Colonic mucosa (tissue), 4 donors: Measurements from ENCODE around the gene DNALI1. TPM values are rescaled to one million over a fixed set of nuclear protein-coding genes. Genes with fewer than 3 reads are reported as not detected.

Experiments
- DNase-seq: peaks from one replicate; pipeline ENCODE4 v3.0.0-alpha.2; 2020
- H3K27ac ChIP-seq: fragments of 200-600 bp; one replicate; pipeline ENCODE4 v1.8.0; 2021
- H3K27me3 ChIP-seq: fragments of 200-600 bp; one replicate; pipeline ENCODE4 v1.8.0; 2021
- H3K36me3 ChIP-seq: fragments of 200-600 bp; one replicate; pipeline ENCODE4 v1.8.0; 2021
- H3K4me1 ChIP-seq: fragments of 200-600 bp; one replicate; pipeline ENCODE4 v1.8.0; 2021; ENCODE audit warnings: mild to moderate bottlenecking
- H3K4me3 ChIP-seq: fragments of 200-600 bp; one replicate; pipeline ENCODE4 v1.8.0; 2021
- H3K9ac ChIP-seq, 2 donors: one replicate each; pipeline ENCODE4 v1.7.0; 2013; ENCODE audit warnings: control low read depth in 2 of 2, low read depth in 2 of 2, low read length in 2 of 2
- H3K9me3 ChIP-seq: fragments of 200-600 bp; one replicate; pipeline ENCODE4 v1.8.0; 2021
- CTCF ChIP-seq: fragments of 200-600 bp; IDR thresholded peaks from one replicate; pipeline ENCODE4 v1.8.0; 2022; ENCODE audit warnings: antibody characterized with exemption, mild to moderate bottlenecking
- intact Hi-C: fragments of 100-400 bp; cut with DNase I; formaldehyde crosslinking; loops from one replicate; pipeline ENCODE4 v1.14.1; 2022
- total RNA-seq, 2 donors: library from RNA; stranded (reverse); fragmentation: NEBNext Ultra II Directional in 1 of 2; extraction: Animal tissue kit (Norgen Biotek cat#: 25700) in 1 of 2; gene quantifications; one replicate each; pipeline ENCODE4 v1.2.1, GENCODE V29; 2021
- donor health status: healthy.
- donor health status: DM: no; HTN: no; CAD: no.
- donor health status: DM: no; HTN: no; CAD: no.

DNALI1 gene
- total RNA-seq, 2 donors from 2014 or later, result 1.9 to 4.1 TPM

DNA sequence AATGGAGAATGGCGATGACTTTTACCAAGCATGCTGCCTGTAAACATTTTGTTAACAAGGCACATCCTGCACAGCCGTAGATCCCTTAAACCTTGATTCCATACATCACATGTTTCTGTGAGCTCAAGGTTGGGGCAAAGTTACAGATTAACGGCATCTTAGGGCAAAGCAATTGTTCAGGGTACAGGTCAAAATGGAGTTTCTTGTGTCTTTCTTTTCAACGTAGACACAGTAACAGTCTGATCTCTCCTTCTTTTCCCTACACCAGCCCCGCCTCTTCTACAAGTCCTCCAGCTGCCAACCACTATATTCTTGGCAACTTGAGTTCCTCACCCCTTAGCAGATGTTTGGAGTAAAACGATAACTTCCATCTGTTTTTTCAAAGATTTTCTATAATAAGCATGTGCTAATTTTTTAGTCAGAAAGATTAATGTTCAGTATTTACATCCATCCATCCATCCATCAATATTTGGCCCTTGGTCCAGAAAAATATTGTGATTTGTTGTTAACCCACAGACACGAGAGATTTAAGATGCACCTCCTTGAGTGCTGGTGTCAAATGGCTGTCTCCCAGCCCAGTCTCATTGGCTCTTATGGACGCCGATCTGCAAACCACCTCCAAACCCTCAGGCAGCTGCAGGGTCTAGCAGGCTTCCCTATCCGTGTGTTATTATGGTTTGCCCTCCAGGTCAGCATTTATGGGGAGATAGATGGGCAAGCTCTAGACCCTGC lies 3.8 kb downstream of the DNALI1 start:
- no peak overlapping the region for H3K4me3 ChIP-seq
- peaks cover 3% of the 10 kb centered on the region for H3K4me1 ChIP-seq
- H3K9me3 ChIP-seq, result no peaks in the 10 kb centered on the region
- no peaks in the 10 kb centered on the region for H3K27me3 ChIP-seq
- no peak overlapping the region for H3K9ac ChIP-seq
- H3K36me3 ChIP-seq, result peaks cover 6% of the 10 kb centered on the region
- DNase-seq, result no peak
- H3K27ac ChIP-seq, result no peak overlapping the region
- intact Hi-C loops, result no loop called here
- TF ChIP-seq CTCF, result no peak

DNA sequence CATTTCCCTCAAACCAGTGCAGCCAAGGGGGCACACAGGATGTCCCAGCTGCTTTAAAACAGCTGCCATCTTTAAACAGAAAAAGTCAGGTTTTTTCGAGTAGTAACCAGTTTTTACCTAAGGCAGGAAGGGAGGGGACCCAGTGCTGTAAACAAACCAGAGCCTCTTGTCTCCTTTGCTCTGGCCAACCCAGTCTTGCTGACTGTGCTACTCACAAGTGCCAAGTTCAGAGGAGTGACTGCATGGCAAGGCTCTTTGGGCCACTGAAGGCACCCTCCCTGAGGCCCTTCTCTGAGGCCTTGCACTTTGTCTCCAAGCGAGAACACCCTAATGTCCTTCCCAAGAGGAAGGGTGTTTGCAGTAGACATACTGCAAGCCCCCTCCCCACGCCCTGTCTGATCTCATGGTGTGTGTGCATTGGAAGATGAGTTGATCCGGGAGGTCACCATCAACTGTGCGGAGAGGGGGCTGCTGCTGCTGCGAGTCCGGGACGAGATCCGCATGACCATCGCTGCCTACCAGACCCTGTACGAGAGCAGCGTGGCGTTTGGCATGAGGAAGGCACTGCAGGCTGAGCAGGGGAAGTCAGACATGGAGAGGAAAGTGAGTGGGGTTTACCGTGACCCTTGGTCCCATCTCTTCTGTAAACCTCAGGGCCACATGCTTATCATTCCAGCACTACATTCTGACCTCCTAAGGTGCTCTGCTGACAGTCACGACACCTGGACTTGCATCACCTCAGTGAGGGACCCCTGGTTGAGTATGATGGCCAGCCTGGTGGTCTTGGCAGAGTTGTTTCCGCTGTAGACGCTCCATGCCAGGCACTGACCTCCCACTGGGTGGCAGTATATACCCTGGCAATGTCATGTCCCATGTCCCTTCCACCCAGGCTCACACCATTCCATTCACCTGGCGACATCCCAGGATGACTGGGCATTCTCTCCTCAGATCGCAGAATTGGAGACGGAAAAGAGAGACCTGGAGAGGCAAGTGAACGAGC lies 4.7 kb downstream of the DNALI1 start:
- no peaks in the 10 kb centered on the region for H3K9me3 ChIP-seq
- no peak overlapping the region for H3K4me3 ChIP-seq
- intact Hi-C loops, result no loop called here
- H3K4me1 ChIP-seq, result peaks cover 3% of the 10 kb centered on the region
- no peak overlapping the region for H3K9ac ChIP-seq
- no peaks in the 10 kb centered on the region for H3K27me3 ChIP-seq
- DNase-seq, result peak; percentile 25
- no peak overlapping the region for H3K27ac ChIP-seq
- peak; percentile 32 for TF ChIP-seq CTCF
- H3K36me3 ChIP-seq, result peaks cover 6% of the 10 kb centered on the region

GRCh38 chr1:37562984-37563383 lies 6.2 kb downstream of the DNALI1 start:
- H3K36me3 ChIP-seq, result peaks cover 15% of the 10 kb centered on the region
- intact Hi-C loops, result no loop called here
- H3K9ac ChIP-seq, result no peak overlapping the region
- no peaks in the 10 kb centered on the region for H3K9me3 ChIP-seq
- H3K4me3 ChIP-seq, result no peak overlapping the region
- DNase-seq, result no peak
- no peak overlapping the region for H3K27ac ChIP-seq
- no peak for TF ChIP-seq CTCF
- no peaks in the 10 kb centered on the region for H3K27me3 ChIP-seq
- H3K4me1 ChIP-seq, result peaks cover 3% of the 10 kb centered on the region

GRCh38 chr1:37564892-37565291 lies 8.2 kb downstream of the DNALI1 start:
- H3K9ac ChIP-seq, result no peak overlapping the region
- TF ChIP-seq CTCF, result no peak
- H3K9me3 ChIP-seq, result no peaks in the 10 kb centered on the region
- no peak for DNase-seq
- H3K27me3 ChIP-seq, result no peaks in the 10 kb centered on the region
- no peak overlapping the region for H3K27ac ChIP-seq
- peaks cover 22% of the 10 kb centered on the region for H3K36me3 ChIP-seq
- peaks cover 3% of the 10 kb centered on the region for H3K4me1 ChIP-seq
- no peak overlapping the region for H3K4me3 ChIP-seq
- intact Hi-C loops, result no loop called here

DNA sequence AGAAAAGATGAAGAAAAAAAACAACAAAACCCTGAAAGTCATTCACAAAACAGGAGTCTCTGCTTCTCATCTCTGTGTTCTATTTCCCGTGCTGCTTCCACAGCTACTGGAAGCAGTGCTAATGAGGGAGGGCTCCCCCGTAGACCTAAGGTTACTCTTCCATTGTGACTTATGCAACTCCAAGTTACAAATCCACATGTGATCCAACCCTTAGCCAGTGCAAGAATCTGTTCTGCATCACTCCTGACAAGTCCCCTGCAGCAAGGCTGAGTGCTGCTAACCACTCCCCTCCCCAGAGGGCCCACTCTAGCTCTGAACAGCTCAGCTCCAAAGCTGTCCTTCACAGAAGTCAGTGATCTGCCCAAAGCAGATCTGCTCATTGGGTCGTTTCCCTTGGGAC lies 10.3 kb downstream of the DNALI1 start:
- Histone ChIP-seq H3K27ac (no peak overlapping the region), H3K36me3 (peaks cover 22% of the 10 kb centered on the region), H3K4me1 (peaks cover 3% of the 10 kb centered on the region), H3K27me3 (no peaks in the 10 kb centered on the region), H3K9me3 (no peaks in the 10 kb centered on the region), H3K9ac (no peak overlapping the region), H3K4me3 (no peak overlapping the region)
- intact Hi-C loops, result no loop called here
- no peak for TF ChIP-seq CTCF
- DNase-seq, result no peak
